Hindlimb muscle (tissue), 1 donor: ENCODE measurements around the gene ATRNL1. TPM values are rescaled to one million over a fixed set of nuclear protein-coding genes. Genes with fewer than 3 reads are reported as not detected.
A peak's percentile ranks its signal among the peaks of the same experiment; 100 is the strongest.
"Not testable (repeated sequence)": the region's sequence is repeated elsewhere in the genome, so short reads cannot be mapped to it uniquely, and the experiment has no call there.

Experiments used
- DNase-seq: peaks from one replicate; pipeline ENCODE4 v3.0.0-alpha.2; 2013
- polyA plus RNA-seq: library from polyadenylated mRNA; unstranded; fragments of 120-200 nt; gene quantifications from one replicate; pipeline ENCODE4 v1.2.1, GENCODE V29; 2013; ENCODE audit not compliant: insufficient read length

ATRNL1 gene
- polyA plus RNA-seq, 1 donor = 0.45 TPM

DNA sequence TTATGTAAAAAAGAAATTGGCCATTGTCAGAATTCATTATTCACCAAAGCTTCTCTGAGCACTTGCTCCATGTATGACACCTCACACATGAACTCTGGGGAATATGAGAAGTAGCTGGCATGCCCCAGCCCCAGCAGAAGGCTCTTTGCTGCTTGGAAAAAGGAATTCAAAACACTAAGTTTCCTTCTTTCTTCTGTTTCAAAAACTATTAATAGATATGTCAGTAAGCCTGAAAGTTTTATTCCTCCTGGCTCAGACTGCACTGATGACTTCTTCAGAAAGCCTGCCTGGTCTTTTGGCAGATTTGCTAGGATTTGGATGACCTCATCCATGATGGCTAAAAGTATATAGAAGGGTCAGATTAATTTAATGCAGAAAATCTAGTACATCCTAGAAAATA is 668.9 kb downstream of the ATRNL1 start:
- peak; percentile 34 for DNase-seq

DNA sequence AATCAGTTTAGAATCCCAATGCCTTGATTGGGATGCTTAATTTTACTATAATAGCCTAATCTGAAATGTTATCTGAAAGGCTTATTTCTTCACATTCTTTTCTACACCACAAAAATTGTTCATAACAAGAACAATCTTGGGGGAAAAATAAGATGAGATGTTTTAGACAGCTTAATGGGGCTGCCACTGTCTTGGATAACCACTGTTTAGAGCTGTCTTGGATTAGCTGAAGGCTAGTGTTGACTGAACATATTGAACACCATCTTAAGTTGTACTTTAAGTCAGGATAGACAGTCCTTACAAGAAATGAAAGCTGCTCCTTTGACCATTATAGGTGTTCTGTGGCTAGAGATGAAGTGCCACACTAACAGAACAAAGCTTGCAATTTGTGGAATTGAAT is 678.6 kb downstream of the ATRNL1 start:
- DNase-seq = no peak

DNA sequence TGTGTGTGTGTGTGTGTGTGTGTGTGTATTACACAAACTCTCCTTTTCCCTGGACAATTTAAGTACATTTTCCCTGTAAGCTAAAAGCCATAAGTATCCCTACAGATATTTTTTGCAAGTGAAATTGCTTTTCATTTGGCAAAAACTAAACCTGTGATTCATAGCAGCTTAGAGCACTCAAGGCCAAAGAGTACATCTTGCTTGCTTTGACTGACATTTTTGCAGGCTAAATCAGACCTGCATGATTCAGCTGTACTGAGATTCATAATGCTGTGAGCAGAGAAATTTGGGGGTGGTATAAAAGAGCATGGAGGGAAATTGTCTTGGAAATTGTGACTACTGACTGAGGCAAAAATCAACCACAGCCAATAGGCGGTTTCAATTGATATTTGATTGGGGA is 679.4 kb downstream of the ATRNL1 start:
- peak; percentile 23 for DNase-seq

DNA sequence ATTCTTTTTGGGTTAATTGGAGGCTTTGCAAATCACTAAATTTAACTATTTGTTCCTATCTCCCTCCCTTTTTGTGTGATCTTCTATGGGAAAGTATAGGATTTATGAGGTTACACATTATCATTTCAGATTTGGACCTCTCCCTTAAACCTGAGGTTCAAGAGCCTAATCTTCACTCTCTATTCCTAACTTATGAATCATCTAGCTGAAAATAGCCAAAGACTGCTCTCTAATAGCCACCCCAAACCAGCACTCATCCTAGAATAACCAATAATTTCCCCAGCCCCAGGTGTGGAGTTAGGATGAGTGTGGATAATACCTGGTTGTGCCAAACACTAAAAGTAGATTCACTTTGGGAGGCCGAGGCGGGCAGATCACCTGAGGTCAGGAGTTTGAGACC is 680.7 kb downstream of the ATRNL1 start:
- no peak for DNase-seq

DNA sequence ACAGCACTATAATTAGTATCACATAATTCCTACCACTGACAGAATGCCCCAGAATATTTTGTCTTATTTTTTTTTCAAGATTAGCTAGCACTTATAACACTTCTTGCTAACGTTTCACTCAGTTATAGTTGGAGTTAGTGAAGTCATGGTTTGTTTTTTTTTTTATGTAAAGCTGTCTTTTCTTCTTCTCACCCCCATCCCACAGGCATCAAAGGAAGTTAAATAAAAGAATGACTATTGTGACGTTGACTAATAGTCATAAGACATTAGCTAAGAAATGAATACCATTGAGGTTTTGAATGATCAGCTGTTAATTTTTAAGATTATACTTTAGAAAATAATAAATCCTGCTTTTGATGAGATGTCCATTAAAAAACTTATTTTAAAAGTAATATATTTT is 681.6 kb downstream of the ATRNL1 start:
- no peak for DNase-seq

DNA sequence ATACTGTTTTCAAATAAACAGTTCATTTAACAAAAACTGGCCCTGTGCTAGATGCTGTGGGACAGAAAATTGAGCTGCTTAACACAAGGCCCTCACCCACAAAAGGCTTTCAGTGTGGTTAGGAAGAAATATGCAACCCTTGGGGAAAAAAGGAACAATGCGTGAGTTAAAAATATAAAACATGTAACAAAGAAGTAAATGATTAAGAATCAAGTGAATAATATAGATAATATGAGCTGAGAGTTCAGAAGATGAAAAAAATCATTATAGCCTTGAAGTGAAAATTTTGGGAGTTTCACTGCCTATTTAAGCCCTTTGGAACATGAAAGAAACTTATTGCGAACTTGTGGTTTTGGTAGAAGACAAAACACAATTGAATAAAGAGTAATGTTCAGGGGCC is 684.5 kb downstream of the ATRNL1 start:
- no peak for DNase-seq

DNA sequence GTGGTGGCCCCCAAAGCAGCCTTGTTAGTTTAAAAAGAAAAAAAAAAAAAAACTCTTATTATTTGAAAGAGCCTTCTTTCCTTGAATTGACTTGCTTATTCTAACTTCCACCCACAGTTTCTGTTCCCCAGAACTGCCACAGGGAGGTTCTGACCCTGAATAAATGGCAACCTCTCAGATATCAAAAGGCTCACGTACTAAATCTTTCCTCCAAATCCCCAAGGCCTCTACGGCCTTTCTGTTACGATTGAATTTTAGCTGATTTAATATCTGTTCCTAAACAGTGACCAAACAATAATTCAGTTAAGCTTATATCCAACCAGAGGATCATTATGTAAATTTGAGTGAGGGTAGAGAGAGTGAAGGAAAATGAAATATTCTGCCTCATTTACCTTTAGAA is 697.1 kb downstream of the ATRNL1 start:
- DNase-seq = no peak

DNA sequence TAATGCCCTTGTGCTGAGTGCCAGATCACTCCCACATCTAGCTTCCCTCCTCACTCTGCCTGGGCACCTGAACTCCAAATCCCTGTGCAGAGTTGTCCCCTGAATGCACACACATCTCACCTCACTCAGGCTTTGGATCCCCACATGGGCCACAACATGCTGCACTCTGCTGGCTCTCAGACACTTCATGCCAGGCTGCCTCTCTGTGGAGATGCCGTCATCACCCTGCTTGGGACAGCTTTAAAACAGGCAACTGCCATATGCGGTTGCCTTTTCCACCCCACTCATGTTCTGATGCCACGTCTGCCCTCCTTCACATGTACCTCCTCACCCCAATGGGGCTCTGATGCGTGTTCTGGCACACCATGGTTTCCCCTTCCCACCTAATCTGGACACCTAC is 702.8 kb downstream of the ATRNL1 start:
- no peak for DNase-seq

DNA sequence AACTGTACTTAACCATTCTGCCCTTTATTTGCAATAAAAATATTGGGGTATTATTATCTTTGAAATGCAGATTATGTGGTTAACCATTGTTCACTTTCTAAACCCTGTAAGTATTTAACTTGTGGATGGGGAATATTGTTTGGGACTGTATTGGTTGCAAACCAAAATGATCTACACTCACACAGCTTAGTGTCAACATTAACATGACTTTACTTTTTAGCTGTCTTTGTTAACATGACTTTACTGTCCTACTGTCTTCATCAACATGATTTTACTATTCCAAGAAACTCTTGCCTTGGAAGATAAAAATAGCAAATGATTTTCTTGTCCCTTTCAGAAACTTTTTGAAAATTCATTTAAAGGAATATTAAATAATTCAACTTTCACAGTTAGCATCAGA is 708.3 kb downstream of the ATRNL1 start:
- DNase-seq = no peak

DNA sequence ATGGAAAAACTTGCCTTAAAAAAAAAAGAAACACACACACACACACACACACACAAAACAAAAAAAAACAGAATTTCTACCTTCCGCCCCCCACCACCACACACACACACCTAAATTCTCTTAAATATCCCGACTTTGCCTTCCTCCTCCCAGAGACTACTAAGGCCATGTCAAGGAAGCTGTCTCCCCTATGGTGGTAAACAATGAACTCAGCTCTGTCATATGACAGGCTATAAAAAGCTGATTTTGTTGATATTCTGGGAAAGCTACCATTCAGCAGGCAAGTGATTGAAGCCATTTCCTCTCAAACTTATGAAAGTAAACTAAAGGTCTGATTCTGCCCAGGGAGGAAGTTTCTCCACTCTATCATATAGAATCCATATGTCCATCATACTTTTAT is 708.8 kb downstream of the ATRNL1 start:
- DNase-seq = no peak

DNA sequence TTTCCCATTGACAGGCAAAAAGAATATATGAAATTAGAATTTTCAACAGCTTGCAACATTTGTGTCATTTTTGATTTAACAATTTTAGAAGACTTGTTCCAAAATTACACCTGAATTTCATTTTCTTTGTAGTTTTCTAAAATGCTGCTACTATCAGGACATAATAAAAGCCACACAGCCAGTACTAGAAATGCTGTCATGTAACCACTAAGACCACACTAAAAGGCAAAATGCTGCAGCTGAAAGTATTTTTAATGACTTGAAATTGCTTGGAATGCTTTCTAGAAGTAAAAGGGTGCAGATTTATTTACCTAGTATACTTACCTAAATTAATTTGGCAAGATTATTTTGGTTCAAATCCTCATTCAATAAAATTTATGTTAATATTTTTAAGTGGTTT is 709.7 kb downstream of the ATRNL1 start:
- DNase-seq = no peak

DNA sequence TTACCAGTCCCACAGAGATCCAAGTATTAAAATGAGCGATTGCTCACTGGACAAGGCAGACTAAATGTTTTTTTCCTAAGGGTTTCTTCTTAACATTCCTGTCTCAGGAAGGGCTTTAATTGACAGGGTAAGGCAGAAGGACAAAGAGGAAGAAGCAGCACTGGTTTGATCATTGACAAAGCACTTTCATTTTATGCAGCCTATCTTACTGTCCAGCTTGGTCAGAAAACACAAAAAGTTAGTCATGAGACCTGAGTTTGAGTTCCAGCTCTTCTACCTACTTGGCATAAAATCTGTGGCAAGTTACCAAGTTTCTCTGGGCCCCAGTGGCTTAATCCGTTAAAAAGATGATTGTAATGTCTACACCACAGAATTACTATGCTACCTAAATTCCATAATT is 721.4 kb downstream of the ATRNL1 start:
- no peak for DNase-seq

DNA sequence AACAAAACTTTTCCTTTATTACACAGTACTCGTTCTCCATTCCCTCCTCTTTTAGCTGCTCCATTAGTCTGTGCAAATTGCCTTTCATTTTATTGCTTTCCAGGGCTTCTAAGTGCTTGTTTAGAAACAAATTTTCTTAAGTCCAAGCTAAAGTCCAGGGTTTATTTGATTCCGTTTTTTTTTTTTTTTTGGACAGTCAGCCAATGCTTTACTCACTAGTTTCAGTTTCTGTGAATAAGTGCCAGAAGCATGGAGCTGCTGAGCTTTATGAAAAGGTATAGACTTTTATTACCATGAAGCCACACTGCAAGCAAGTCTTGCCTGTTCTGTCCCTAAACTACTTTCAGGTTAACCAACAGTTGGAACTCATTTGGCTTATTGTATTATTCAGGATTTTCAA is 724.8 kb downstream of the ATRNL1 start:
- DNase-seq = peak; percentile 47

DNA sequence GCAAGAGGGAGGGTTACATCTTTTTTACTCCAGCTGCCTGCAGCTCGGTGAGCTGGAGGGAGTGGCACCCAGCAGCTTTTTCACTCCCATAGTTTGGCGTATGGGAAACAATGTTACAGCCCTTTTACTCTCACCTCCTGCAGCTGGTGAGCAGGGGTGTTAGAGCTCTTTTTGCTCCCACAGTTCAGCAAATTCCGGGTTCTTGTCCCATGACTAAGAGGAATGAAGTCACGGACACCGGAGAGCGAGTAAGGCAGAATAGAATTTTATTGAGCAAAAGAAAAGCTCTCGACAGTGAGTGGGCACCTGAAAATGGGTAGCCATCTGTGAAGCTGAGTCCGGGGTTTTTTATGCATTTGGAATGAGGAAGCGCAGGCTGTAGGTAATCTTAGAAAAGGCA is 733.2 kb downstream of the ATRNL1 start:
- DNase-seq = no peak

DNA sequence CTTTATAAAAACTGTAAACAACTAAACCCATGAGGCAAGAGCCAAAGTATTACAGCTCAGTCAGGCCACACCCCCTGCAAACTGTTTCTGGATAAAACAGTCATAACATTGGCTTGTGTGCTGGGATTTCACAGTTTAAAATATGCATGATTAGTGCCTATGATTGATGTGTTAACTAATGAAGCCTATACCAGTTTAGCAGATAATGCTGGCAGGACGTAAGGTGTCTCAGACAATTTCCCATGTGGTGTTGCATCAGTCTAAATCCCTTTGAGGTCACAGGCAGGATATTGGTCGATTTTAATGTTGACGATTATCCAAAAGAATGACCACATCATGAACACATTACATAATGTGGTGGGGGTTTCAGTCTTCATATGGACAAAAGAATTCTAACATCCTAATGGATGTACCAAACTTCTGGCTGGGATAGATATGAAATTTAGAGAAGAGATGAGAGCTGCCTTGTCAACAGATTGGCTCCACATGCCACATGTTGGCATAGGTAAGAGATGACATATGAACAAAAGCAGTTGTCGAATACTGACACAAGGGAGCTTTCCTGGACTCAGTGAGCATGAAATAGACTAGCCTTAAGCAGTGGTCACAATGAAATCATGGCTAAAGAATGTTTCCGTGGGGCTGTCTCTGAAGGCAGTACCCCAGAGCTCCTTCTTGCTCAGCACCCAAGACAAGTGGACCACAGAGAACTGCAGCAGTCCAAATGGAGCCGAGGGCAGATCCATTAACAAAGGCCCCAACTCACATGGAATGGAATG is 734.3 kb downstream of the ATRNL1 start:
- no peak for DNase-seq

DNA sequence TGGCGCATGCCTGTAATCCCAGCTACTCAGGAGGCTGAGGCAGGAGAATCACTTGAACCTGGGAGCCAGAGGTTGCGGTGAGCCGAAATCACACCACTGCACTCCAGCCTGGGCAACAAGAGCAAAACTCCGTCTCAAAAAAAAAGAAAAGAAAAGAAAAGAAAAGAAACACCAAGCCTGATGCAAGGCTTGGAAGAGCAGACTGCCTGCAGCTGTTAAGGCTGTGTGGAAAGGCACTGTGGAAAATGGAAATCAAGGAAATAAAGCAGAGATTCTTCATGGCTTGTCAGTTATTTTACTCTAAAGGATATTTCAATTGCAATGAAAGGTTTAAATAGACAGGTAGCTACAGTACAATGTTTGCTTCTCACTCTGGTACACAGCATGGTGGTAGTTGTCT is 735.0 kb downstream of the ATRNL1 start:
- DNase-seq = not testable (repeated sequence)

DNA sequence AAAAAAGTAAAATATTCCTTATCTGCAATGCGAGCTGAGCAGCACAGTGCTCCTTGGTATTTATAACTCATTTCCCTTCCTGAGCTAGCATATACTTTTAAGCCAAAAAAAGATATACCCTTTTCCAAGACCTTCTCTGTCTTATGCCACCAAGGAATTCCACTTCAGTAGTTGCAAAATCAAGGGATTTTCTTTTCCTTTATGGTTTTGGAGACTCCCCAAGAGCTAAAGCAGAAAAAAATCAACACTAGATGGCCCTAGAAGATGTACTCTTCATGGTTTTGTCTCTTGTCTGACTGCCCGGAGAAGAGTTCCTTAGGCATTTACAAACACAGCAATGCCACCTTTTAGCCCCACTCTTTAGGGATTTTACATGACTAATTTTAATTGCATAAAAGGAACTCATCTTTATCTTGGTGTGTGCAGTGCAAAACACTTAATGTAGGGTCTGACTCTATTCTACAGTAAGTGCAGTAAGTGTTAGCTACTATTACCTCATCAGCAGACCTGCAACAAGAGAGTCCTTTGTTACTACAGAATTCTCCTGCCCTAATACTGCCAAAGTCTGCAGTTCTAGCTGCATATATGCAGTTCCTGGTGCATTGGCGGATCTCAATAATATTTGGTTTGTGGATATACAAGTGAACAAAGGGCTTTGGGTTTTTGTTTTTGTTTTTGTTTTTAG is 736.5 kb downstream of the ATRNL1 start:
- peak; percentile 54 for DNase-seq

DNA sequence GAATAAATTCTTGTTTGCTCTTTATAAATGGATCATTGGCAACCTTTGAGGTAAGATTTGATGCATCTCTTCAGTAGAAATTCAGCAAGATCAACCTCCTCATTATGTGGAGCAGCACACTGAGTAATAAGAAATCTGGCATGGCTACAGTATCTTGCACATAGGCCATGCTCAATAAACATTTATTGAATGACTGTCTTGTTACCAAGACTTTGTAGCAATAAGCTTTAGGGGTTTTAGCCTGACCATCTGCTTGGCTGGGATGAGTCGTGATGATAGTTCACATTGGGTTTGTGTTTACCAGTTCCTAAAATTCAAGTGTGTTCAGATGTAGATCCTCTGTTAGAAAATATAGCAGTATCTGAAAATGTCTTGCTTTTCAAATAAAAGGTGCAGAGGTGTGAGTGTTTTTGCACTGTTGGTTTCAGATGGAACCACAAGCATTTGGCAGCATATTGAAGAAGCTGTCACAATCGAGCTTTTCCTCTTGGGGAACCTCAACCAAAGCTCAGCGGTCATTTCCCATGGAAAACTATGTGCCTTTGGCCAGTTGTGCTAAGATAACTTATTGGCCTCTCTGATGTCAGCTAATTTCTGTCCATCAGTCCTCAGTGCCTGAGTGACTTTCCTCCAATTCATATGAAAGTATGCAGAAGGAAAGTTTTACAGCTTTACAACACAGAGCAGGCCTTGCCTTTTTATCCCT is 737.3 kb downstream of the ATRNL1 start:
- no peak for DNase-seq

DNA sequence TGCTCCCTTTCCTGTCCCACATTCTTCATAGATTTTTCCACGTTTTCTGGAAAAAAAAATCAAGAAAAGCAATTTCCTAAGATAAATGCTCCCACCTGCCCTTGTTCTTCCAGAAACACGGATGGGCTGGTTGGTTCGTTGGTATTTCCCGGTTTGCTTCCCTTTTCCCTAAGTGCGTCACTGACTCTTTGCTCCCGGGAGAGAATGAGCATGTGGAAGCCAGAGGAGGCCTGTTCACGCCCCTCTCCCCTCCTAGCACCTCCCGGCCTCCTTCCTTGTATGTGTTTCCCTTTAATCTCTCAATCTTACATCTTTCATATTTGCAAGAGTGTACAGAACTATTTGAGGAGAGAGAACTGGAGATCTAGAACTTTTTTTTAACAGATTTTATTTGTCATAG is 737.9 kb downstream of the ATRNL1 start:
- no peak for DNase-seq

DNA sequence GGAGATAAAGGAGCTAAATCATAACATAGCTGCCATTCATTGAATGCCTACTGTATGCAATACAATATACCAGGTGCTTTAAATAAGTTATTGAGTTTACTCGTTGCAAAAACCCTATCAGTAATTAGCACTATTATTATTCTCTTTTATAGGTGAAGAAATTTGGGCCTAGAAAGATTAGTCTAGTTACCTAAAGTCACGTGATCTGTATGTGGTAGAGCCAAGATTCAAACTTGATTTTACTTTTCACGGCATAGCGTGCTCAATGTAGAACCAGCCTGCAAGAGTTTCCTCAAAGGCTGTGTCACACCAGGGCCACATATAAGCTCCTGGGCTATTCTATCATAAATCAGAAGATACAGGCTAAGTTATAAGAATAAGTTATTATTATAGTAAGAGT is 740.0 kb downstream of the ATRNL1 start:
- DNase-seq = no peak

DNA sequence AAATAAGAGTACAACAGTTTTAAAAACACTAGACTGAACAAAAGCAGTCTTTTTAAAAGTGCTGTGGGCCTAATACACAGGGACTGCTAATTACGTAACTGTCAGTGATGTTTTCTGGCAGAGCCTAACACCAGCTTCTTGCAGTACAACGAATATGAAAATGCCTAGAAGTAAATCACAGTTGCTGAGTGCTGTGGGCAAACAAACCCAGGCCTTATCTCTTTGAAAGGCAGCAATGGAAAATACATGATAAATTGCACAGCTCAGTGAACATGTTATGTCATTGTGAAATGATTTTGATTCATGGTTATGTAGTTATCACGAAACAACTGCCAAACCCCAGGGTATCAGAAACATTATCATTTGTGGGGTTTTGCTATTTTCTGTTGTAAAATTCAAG is 751.4 kb downstream of the ATRNL1 start:
- no peak for DNase-seq

DNA sequence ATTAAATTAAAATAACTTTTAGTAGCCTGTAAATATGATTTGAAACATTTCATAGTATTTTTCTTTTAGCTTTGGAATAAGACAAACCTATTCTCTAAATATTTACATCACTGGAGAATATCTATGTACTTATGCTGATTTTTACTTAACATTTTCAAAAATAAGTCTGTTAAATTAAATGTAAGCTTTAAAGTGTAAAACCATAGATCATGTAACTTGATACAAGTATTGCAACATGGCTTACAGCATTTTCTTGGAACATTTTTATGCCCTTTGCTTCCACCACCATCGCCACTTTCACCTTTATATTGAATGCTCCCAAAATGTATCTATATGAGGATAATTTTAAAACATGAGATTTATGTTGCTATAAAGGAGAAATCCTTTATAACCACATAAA is 752.8 kb downstream of the ATRNL1 start:
- DNase-seq = no peak

DNA sequence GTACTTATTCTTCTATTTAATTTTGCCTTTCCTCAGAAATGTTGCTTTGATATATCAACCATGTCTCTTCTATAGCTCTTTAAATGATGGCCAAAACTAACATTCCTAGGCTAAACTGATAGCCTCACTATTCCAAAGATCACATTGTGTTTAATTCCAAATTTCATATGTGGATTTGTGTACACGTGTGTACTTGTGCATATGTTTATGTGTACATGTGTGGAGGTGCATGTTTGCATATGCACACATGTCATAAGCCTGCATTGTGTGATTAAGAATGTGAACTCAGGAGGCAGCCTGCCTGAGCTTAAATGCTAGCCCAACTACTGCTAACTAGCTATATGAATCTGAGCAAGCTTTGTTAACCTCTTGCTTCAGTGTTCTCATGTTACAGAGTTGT is 753.4 kb downstream of the ATRNL1 start:
- no peak for DNase-seq

DNA sequence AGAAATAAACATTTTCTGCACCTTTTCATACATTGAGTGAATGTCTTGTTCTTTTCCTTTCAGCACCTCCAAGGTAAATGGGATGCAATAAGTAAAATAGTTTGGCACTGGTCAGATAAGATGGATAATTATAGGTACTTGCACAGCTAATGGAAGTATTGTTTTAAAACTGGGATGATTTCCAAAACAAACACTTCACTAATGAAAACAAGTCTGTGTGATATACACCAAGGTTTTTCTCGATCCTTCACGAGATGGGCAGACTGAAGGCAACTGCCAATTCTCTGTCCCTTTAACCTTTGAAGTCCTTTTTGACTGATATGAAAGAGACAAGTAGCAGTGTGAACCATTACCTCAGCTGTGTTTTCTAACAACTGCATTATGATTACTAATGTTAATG is 756.0 kb downstream of the ATRNL1 start:
- no peak for DNase-seq
